Left forelimb (tissue), 1 donor: ENCODE data around the gene SLC7A6.
"Not testable (repeated sequence)": the region's sequence is repeated elsewhere in the genome, so short reads cannot be mapped to it uniquely, and the experiment has no call there.

ENCODE experiments used
- DNase-seq: peaks from one replicate; pipeline ENCODE4 v3.0.0-alpha.2; 2018; ENCODE audit warnings: low spot score

SLC7A6 gene

DNA sequence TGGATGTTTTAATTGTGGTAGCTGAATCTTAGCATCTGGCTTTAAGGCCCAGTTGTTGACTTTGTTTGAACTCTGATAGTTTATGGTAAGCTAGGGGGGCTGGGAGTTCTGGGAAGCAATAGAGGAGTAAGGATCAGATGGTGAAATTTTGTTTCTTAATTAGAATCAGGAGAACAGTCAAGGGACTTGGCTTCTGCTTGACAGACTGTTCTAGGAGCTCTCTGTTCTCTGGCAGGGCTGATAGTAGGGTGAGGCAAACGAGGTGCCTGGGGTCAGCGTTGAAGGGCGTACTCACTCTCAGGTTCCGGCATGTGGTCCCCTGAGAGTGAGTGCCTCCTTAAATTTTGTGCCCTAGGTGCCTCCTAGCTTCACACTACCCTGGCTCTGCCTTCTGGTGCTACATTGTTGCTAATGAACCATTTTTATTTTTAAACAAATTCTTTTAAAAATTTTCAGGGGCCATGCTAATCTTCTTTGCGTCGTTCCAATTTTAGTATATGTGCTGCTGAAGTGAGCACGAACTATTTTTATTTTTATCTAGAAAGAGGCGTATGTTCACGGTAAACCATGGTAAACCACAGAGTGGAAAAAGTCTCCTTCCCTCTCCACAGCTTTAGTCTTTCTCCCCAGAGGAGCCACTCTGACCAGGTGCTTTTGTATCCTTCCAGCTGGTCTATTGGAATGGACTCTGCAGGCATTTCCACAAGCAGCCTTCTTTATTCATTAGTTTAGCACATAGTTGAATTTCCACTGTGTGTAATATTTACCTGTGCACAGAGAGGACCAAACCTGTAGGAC, 19.7 kb downstream of the SLC7A6 start:
- no peak for DNase-seq

DNA sequence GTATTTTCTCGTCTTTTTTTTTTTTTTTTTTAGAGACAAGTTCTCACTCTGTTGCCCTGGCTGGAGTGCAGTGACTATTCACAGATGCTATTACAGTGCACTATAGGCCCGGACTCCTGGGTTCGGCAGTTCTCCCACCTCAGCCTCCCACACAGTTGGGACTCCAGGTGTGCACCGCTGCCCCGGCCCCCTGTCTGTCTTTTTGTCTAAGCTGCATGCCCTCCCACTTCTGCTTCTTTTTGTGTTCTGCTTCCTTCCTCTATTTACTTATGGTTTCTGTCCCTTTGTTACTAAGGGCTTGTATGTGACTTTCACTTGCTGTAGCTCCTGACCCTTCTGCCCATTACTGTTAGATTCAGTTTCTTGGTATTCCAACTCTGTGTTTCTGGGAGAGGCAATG, 20.5 kb downstream of the SLC7A6 start:
- no peak for DNase-seq

DNA sequence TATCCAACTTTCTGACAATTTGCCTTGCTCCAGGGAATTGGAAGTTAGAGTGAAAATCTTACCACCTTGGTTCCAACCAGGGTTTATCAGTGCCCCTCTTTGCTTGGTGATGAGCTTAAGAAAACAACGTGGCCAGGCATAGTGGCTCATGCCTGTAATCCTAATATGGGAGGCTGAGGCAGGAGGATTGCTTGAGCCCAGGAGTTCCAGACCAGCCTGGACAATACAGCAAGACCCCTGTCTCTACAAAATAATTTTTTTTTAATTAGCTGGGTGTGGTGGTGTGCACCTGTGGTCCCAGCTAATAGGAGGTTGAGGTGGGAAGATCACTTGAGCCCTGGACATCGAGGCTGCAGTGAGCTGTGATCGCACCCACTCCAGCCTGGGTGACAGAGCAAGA, 21.4 kb downstream of the SLC7A6 start:
- DNase-seq = no peak

DNA sequence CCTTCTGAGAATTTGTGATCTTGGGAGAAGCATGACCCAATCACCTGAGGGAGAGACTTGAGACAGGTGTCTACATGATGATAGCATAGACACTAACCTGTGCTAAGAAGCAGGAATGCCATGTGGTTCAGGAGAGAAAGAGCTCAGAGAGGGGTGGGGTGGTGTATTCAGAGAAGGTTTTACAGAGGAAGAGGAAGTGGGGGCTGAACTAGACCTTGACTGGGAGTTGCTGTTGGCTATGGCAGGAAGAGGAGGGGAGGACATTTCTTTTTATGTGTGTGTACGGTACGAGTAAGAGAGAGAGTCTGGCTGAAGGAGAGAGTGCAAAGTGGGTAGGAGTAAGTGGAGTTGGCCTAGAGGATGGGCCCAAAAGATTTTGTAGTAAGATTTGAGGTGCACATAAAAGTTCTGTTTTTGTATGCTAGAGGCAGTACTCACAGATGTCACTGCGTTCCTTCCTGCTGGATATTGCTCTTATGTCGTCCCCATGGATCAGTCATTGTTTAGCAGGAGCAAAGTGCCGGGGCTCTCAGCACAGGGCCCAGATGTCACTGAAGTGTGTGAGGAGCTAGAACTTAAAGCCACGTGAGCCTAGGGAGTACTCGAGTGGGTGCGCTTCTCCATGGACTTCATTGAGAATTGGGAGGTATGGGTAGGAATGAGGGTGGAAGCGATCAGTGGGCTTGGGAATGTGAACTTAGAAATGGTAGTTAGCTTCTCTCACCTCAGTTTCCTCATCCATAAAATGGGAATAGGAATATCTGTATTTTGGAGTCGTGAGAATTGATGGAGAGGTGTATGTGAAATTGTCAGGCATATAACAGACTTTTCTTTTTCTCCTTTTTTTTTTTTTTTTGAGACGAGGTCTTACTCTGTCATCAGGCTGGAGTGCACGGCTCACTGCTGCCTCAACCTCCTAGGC, 22.1 kb downstream of the SLC7A6 start:
- DNase-seq = no peak

DNA sequence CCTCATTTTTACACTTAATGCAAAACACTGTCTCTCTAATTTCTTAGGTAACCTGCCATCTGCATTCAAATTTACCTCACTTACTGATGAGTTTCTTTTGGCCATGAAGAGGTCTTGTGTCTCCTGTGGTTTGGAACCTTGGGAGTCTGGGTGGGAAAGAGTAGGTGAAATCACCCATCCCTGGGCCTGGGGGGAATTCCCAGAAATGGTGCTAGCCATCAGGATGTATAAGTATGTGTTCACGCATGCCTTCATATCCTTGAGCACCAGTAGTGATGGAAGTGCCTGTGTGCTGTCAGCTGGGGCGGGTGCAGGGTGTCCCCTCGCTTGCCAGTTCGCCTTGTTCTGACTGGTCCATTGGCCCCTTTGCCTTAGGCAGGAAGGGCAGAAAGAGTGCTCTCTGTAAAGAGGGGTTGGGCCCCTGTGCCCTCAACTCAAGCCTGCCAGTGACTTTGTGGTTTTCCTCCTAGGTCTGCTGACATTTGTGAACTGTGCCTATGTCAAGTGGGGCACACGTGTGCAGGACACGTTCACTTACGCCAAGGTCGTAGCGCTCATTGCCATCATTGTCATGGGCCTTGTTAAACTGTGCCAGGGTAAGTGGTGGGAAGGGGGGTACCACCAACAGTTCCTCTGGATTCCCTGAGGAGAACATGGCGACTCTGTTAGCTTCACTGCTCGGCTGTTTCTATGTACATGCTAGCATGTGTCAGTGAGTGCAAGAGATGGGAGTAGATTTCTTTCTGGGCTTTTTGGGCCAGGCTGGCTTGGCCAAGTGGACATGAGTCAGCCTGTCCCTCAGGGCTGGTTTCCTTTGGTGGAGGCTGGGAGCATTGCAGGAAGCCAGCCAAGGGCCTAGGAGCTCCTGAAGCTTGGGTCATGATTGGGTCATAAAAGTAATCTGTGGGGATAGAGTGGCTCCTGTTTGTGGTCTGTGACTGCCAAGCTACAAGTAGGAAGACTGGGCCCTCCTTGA, 23.2 kb downstream of the SLC7A6 start:
- DNase-seq = no peak

DNA sequence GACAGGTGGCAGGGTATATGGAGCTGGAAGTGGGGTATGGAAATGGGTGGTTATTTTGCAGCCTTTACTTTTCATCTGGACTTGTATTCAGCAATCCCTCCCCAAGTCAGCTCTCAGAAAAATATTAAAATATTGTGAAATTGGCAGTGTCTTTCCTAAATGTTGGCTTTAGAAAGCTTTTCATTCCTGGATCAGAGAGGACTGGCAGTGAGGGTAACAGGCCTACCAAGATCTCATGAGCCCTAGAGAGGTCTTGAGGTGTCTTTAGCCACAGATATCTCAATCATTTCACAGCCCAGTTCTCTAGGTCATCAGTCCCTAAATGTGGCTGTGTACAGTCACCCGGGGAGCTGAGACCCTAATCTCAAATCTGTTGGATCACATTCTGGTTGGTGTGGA, 23.9 kb downstream of the SLC7A6 start:
- no peak for DNase-seq

DNA sequence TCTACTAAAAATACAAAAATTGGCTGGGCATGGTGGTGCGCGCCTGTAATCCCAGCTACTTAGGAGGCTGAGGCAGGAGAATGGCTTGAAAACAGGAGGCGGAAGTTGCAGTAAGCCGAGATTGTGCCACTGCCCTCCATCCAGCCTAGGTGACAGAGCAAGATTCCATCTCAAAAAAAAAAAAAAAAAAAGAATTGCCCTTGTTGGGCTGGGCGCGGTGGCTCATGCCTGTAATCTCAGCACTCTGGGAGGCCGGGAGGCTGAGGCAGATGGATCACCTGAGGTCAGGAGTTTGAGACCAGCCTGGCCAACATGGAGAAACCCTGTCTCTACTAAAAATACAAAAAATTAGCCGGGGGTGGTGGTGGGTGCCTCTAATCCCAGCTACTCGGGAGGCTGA, 24.5 kb downstream of the SLC7A6 start:
- not testable (repeated sequence) for DNase-seq

DNA sequence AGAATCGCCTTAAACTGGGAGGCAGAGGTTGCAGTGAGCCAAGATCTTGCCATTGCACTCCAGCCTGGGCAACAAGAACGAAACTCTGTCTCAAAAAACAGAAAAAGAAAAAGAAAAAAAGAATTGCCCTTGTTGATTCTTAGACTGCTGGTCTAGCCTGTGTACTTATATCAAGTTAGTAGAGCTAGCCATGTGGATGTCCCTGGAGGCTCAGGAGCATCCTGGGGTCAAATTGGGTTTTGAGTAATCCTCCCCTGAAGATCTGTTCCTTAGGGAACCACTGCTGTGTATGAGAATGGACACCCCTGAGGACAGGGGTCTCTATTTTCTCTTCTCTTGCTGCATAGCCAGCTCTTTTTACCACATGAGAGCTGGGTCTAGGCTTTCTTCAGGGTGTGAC, 24.9 kb downstream of the SLC7A6 start:
- no peak for DNase-seq

DNA sequence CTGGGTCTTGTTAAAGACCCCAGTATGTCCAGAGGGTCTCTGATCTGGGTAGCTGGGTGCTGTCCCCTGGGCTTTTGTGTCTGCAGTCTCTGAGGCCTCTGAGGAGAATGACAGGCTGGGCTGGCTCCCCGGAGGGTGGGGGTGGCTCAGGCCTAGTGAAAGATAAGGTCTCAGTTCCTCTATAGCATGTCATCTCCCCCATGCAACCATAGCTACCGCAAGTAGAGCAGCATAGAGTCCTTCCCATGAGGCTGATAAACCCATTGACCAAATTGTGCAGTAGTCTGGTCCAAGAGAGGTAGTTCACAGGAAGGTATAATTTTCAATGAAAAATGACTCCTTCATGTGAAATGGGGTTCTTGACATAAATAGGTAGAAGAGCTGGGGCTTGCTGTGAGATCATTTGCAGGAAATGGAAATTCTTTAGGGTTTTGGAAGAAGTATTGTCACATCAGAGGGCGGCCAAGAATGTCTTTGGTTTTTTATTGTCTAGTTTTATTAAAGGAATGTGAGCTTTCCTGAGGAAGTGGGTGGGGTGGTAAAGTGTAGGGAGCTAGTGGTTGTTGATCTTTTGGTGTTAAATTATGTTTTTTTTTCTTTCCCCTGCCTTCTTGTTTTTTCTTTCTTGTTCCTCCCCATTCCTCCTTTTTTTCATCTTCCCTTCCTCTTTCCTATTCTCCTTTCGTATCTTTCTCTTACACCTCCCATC, 25.4 kb downstream of the SLC7A6 start:
- no peak for DNase-seq

DNA sequence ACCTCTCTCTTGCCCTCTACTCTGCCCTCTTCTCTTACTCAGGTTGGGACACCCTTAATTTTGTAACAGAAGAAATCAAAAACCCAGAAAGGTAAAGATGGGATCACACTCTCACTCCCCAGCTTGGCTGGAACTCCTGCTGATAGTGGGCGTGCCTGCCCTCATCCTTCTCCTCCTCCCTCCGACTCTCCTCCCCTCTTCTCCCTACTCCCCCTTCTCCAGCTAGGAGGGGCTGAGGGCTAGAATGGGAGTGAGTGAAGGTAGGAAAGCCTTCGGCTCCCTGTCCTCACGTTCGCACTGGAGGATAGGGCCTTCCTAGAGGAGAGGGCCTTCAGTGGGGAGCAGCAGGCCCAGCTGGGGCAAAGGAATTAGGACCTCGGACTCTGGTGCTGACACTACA, 26.1 kb downstream of the SLC7A6 start:
- DNase-seq = no peak

DNA sequence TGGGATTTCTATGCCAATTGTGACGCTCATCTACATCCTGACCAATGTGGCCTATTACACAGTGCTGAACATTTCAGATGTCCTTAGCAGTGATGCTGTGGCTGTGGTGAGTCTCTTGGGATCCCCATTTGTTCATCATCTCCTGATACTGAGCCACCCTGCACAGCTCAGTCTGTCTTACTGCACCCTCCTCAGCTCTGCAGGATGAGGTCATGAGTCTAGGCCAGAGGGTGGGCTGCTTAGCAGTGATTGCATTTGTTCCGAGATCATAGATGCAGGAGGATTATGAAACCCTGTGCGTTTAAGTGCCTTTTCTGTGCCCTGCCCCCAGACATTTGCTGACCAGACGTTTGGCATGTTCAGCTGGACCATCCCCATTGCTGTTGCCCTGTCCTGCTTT, 26.9 kb downstream of the SLC7A6 start:
- no peak for DNase-seq

DNA sequence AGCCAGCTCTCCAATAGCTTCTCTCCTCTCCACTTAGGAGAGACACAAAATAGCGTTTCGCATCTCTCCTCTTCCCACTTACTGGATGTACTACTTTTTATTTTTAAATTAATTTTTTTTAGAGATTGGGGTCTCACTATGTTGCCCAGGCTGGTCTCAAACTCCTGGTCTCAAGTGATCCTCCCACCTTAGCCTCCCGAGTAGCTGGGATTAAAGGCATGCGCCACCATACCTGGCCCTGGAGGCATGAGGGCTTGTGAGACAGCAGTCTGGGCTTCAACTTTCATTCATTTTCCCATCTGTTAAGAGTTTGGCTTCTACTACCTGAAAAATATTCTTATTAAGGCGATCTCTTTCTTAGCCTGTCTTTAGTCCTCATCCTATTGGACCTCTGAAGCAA, 28.1 kb downstream of the SLC7A6 start:
- DNase-seq = no peak

DNA sequence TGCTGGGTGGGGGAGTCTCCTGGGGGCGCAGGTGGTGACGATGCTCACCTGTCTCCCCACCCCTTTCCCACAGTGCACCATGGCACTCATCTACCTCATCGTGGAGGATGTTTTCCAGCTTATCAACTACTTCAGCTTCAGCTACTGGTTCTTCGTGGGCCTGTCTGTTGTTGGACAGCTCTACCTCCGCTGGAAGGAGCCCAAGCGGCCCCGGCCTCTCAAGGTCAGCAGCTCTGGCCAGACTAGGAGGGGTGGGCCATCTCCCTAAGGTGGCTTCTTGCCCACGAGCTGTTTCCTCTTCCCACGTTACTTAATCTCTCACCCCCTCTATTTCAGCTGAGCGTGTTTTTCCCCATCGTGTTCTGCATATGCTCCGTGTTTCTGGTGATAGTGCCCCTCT, 32.0 kb downstream of the SLC7A6 start:
- no peak for DNase-seq

DNA sequence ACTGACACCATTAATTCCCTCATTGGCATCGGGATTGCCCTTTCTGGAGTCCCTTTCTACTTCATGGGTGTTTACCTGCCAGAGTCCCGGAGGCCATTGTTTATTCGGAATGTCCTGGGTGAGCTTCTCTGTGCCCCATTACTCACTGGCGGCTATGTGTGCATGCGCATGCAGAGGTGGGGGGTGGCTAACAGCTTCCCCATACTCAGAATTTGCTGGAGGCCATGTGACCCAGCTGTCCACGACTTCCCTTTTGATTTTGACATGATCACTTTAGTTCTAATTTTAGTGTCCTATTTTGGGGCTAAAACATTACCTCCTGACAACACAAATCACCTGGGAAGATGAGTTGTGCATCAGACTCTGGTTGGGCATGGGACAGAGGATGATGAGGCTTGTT, 32.4 kb downstream of the SLC7A6 start:
- no peak for DNase-seq

DNA sequence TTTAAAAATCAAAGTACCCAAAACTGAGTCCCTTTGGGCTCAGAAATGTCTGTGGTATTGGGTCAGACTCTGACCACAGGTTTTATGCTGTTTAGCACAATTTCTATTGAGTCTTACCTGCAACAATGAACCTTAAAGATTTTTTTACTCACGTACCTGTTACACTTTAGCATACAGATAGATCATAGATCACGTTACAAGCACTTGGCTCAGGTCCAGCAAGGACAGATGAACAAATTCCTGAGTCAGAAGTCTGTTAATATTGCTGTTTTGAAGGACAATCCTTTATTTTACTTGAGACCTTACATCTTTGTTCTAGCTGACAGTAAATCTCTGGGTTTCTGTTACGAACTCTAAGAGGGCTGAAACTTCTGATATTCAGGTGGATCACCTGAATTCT, 33.6 kb downstream of the SLC7A6 start:
- DNase-seq = no peak

DNA sequence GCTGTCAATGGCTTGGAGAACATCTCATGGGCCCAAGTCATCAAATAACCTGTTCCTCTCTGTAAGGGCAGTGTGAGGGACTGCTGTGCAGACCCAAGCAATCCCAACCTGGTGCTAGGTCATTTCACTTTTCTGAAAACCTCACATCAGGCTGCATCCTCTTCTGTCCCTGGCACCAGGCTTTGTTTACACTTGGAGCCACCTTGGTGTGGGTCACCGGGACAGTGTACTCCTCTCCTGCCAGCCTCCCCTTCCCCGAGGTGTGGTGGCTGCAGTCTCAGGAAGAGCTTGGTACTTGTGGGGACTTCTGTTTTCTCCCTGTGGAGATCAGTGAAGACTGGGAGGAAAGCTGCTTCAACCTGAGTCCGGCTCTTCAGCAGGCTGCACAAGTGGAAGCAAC, 34.0 kb downstream of the SLC7A6 start:
- no peak for DNase-seq

DNA sequence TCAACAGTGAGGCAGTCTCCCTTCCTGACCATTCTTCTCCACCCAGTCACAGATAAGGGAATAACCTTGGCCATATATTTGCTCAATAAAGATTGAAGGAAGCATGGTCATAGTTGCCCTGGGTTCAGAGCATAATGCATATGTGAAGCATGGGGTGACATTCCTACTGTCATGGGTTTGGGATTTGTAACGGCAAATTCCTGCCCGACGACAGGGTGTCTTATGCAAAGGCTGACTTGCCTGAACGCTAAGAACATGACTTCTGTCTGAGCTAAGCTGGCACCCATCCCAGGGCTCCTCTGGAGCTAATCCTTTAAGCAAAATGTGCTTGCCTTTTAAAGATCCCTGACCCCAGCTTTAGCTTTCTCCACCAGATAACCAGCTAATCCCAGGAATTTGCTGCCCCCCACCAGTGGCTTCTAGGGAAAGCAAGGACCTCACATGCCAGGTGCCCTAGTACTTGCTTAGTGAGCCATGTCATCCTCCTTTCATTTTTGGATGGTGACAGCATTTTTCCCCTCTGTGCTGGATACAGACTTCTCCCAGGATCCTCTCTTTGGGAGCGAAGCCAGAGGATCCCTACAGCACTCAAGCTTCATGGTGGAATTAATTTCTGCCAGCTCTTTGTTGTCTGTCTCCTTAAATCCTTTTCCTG, 34.7 kb downstream of the SLC7A6 start:
- DNase-seq = no peak

DNA sequence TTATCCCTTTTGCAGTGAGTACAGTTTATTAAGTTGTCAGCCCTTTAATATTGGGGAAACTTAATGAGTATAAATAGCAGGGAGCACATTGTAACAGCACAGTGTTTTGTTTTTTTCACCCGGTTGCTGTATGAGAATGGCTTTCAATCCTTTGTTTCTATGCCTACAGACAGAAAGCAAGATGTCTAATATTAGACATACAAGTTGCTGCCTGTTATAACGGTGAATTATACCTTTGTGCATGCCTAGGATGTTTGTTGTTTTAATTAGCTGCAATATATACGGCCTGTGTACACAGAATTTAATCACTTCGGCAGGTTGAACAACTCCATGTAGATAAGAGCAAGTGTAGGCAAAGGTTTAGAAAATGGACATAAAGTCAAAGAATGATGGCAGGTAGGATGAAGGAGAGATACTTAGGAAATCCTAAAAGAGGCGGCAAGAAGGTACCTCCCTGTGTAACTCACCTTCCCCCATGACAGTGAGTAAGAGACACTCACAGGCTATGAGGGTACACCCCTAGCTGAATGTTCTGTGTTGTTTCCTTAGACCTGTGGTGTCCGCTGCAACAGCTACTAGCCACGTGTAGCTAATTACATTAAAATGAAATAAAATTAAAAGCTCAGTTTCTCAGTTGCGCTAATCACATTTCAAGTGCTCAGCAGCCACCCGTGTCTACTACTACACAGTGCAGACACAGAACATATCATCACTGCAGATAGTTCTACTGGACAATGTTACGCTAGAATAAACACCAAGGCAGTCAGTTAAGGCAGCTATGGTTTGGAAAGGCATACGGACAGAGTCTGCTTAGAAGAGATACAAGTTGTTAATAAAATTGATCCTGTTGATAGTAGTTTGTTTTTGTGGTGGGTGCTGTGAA, 35.5 kb downstream of the SLC7A6 start:
- DNase-seq = no peak

DNA sequence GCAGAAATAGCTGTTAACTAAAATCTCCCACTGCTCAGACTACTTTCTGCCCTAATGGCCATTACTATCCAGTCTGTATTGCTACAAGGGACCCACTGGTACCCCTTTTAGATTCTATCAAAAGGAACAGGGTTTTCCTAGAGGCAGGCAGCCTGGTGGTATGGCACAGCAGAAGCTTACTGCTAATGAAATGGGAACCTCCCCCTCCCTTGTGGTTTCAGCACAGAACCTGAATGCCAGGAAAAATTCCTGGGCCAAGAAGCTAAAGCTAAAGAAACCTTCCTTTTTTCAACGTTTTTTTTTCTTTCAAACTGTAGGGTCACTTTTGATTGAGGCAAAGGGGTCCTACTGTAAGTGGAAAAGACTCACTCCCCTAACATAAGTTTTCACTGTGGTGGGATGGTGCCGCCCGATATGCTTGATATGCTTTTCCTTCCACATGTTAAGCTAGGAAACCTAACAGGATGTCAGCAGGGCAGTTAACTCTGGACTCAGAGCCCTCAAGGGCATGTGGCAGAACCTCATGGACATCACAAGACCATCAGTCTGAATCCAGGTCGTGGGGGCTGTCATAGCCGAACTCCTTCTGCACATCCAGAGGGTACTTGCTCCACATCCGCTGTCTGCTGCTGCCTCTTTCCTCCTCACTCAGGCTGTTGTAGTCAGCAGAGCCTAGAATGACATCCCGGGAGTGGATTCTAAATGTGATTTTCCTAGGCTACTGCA, 36.6 kb downstream of the SLC7A6 start:
- DNase-seq = no peak
